ENCODE results near the gene S100B.

Gene S100B

DNA sequence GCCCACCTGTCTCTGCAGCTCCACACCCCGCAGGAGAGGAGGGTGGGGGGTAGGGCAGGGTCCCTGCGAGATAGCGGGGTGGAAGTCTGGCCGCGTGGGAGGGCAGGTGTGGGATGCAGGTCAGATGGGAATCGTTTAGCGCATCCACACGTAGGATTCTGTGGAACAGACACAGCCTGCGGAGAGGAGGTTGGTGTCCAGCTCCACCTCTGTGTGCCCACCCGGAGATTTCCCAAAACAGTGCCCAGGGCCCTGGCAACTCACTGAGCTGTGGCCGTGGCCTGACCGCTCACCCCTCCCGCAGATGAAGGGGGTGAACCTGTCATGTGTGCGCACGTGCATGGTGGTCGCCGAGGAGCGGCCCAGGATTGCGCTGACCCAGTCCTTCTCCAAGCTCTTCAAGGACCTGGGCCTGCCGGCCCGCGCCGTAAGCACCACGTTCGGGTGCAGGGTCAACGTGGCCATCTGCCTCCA is 46.9 kb downstream of the S100B start:
- DNase-seq, result no peak

DNA sequence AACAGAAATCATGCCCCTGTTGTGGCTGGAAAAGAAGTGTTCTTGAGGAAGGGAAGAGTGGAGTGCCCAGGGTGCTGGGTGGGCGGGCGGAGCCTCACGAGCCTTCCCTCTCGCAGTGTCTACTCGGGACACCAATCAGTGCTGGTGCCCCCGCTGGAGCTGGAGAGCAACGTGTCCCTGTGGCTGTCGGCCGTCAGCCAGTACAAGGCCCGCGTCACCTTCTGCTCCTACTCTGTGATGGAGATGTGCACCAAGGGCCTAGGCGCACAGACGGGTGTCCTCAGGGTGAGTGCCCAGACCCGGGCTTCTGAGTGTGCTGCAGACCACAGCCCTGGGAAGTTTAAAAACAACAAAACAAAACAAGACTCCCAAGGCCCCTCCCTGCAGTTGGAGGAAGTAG is 47.4 kb downstream of the S100B start:
- DNase-seq, result no peak

DNA sequence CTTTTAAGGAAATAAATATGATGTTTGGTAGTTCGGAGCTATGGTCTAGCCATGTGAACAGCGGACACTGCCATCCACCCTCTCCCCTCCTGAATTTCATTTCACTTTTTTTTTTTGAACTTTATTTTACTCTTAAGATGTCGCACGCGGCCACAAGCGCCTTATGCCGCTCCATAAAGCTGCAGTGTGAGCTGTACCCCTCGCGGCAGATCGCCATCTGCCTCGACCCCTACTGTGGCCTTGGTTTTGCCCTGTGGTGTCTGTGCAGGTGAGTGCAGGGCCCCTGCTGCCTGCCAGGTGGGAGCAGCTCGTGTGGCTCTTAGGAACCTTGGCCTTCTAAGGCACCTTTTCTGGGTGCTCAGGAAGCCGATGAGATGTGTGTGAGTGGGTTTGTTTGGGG is 48.1 kb downstream of the S100B start:
- no peak for DNase-seq

DNA sequence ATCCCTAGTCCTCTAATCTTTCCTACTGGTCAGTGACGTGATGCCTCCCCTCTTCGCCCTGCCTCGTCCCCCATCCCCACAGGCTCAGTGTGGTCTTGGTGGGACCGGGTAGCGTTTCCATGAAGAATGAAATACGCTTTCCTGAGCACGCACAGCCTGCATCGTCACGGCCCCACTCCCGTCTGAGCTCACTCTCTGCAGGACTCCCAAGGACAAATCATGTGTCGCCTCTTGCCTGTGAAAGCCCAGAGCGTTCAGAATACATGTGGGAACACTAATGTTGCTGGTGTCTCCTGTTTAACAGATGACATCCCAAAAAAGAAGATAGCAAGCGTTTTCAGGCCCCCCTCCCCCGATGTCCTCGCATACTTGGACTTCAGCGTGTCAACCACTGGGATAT is 49.2 kb downstream of the S100B start:
- DNase-seq, result no peak

DNA sequence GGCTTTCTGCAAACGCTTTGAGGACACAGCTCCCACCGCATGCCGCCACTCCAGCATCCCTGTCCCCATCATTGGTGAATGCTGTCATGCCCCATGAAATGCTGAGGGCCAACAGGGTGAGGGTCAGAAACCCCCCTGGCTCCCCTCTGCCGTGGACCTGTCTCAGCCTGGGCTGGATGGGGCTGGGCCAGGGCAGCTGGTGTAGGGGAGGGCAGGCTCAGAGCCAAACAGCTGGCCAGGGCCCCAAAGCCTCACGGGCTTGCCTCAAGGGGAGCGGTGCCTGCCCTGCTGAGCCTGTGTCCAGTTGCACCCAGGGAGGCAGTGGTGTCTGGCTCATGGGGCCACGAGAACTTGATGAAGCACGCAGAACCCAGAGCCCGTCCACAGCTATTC is 49.7 kb downstream of the S100B start:
- no peak for DNase-seq

DNA sequence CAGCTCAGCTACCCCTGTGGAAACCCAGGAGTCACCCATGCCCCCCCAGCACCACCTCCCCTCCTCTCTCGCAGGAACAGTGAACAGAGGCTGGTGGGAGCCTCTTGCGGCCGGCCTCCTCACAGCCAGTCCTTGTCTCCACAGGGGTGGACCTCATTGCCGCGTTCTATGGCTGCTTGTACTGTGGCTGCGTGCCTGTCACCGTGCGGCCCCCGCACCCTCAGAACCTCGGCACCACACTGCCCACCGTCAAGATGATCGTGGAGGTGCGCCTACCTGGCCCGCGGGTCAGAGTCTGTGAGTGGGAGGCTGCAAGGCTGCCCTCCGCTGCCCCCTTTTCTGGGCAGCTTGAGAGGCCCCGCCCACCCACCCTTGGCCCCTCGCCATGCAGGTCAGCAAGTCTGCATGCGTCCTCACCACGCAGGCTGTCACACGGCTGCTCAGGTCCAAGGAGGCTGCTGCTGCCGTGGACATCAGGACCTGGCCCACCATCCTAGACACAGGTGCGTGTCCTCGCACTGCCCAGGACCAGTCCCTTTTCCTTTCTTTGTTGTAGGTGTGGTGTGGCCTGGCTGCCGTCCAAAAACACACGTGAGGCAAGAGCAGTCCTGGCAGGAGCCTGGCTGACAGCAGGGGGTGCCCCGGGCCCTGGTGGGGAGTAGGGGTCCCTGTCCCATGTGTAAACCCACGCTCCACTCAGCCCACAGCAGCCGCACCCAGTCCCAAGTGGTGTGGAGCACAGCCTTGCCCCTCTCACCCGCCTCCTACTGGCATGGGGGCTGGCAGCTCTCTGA is 50.3 kb downstream of the S100B start:
- no peak for DNase-seq

DNA sequence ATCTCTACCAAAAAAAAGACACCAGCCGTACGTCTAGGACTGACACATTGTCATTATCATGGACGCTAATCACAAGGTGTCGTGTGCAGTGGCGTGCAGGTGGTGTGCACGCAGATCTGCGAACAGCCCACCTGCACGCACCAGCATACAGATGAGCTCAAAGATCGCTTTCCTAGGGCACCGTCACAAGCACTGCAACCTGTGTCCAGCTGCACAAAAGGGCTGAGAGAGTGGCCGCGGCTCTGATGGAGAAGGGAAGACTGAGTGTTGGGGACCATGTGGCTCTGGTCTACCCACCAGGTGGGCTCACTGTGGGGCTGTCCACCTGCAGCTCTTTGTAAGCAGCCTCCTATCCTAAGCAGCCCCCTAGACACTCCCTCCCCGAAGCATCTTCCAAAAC is 50.9 kb downstream of the S100B start:
- no peak for DNase-seq

DNA sequence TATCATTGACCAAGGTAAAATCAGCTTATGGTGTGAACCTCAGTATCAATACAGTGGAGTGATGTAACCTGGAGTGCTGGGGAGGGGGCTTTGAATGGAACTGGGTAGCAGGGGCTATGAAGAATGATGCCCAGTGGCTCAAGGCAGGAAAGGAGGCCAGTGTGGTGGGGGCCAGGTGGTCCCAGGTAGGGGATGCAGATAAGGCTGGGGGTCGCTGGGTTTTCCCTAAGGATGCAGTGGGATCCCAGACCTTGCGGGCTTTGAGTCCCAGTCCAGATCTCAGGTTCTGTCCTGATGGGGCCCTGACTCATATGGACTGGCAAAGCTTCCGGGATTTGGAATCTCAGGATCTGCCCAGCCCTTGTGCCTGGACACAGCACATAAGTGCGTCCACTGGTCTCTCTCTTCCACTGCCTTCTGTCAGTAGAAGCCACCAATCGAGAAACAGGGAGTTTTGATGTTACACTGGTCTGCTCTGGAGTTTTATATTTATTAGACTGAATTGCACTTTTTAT is 52.0 kb downstream of the S100B start:
- DNase-seq, result no peak

DNA sequence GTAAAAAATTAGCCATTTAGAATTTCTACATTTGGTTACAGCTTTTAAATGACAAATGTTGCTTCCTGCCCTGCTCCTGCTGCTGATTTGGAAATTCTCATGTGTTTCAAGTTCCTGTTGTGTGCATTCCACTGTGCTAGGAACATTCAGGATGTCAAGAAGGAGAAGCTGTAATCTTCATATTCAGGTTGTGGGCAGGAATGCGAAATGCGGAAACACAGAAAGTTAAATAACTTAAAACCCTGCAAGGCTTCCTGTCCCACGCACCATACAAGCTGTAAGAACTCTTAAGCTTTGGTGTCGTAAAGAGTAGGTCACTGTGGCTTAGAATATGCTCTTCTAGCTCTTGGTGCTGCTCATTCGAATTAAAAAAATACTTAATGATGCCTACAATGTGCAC is 52.6 kb downstream of the S100B start:
- DNase-seq, result no peak

DNA sequence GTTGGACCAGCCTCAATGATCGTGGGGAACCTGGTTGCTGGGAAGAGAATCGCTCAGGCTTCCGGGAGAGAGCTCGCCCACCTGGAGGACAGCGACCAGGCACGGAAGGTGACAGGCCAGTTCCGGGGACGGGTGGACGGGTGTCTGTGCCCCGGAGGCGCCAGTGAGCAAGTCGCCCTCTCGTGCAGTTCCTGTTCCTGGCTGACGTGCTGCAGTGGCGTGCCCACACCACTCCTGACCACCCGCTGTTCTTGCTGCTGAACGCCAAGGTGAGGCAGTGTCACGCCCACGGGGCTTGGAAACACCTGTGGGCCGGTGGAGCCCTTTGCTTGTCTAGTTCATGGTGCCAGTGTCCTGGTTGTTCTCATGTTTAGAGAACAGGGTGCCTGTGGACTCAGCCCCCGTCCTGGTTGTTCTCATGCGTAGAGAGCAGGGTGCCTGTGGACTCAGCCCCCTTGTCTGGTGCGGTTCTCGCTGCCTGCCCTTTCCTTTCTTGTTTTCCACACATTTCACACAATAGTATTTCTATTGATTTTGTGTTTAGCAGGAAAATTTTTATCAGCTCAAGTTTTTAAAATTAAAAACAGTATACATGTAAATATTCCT is 53.1 kb downstream of the S100B start:
- DNase-seq, result no peak

DNA sequence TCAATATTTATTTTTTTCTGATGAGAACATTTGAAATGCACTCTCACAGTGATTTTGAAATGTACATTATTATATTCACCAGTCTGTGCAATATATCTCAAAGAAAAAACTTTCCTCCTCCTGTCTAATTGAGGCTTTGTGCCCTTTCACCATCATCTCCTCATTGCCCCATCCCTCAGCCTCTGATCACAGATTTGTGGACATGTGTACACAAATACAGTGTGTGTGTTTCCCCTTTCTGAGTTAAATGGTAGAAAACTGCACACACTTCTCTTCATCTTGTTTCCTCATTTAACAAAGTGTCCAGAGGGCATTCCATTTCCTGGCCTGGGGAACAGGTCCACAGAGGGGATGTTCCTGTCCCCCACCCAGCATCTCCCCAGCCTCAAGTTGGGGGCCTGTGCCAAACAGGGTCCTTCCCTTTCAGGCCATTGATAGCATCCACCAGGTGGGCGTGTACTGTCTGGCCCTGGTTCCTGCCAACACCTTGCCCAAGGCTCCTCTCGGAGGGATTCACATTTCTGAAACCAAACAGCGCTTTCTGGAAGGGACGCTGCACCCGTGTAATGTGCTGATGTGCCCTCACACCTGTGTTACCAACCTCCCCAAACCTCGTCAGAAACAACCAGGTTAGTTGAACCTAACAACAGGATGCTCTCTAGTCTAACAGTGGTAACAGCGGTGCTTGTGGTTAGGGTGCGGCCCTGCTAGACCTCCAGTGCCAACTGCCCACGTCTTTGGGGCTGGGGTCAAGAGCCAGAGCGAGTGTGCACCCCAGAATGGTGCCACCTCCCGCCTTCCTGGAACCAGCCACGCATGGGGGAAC is 54.6 kb downstream of the S100B start:
- no peak for DNase-seq

DNA sequence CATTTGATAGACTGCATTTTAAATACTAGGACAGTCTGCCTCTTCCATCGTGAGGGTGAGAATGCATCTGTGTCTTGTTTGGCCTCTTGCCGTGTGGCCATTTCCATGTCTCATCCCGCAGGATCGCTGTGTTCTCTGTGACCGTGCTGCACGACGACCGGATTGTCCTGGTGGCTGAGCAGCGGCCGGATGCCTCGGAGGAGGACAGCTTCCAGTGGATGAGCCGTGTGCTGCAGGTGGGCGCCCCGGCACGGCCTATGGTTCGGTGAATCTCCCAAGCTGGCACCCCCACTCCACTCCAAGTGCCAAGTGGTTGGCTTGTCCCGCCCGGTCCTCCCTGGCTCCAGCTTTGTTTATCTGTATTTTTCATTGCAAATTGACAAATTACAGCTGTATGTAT is 55.2 kb downstream of the S100B start:
- DNase-seq, result no peak
